Neutrophil (primary cell): ENCODE data around the gene CLIP4.

Experiments
- H3K27ac ChIP-seq: fragments of 200-600 bp; sonication (generic); 2 replicates; pipeline ENCODE4 v1.5.1; 2016; ENCODE audit warnings: mild to moderate bottlenecking, moderate library complexity
- H3K27me3 ChIP-seq: fragments of 200-600 bp; sonication (generic); 2 replicates; pipeline ENCODE4 v1.6.0; 2016; ENCODE audit warnings: mild to moderate bottlenecking
- H3K36me3 ChIP-seq: fragments of 200-600 bp; sonication (generic); 2 replicates; pipeline ENCODE4 v1.5.1; 2017
- H3K4me1 ChIP-seq, 2 experiments: fragments of 200-600 bp in 1 of 2; sonication (generic) in 1 of 2; 1 replicate in 1 of 2; 2 replicates in 1 of 2; pipeline versions ENCODE4 v1.5.1 to v1.6.1; 2013 to 2016; ENCODE audit warnings: low read depth in 1 of 2, low read length in 1 of 2, mild to moderate bottlenecking in 1 of 2, moderate library complexity in 1 of 2; ENCODE audit not compliant: control insufficient read depth in 1 of 2, insufficient read depth in 1 of 2
- H3K4me3 ChIP-seq, 2 experiments: fragments of 200-600 bp in 1 of 2; sonication (generic) in 1 of 2; 1 replicate in 1 of 2; 2 replicates in 1 of 2; pipeline ENCODE4 v1.5.1; 2013 to 2016; ENCODE audit warnings: low read depth in 1 of 2, low read length in 1 of 2, mild to moderate bottlenecking in 1 of 2, moderate library complexity in 1 of 2
- H3K9me3 ChIP-seq: fragments of 200-600 bp; sonication (generic); 2 replicates; pipeline ENCODE4 v1.5.1; 2016
- CTCF ChIP-seq: fragments of 200-600 bp; sonication (generic); IDR thresholded peaks from 2 replicates; pipeline ENCODE4 v1.5.1; 2016; ENCODE audit warnings: antibody characterized with exemption

The CLIP4 gene

GRCh38 chr2:29162204-29162928, 47.2 kb downstream of the CLIP4 start:
- TF ChIP-seq CTCF, result no peak
- Histone ChIP-seq H3K27ac (no peak overlapping the region), H3K36me3 (no peaks in the 10 kb centered on the region)

DNA sequence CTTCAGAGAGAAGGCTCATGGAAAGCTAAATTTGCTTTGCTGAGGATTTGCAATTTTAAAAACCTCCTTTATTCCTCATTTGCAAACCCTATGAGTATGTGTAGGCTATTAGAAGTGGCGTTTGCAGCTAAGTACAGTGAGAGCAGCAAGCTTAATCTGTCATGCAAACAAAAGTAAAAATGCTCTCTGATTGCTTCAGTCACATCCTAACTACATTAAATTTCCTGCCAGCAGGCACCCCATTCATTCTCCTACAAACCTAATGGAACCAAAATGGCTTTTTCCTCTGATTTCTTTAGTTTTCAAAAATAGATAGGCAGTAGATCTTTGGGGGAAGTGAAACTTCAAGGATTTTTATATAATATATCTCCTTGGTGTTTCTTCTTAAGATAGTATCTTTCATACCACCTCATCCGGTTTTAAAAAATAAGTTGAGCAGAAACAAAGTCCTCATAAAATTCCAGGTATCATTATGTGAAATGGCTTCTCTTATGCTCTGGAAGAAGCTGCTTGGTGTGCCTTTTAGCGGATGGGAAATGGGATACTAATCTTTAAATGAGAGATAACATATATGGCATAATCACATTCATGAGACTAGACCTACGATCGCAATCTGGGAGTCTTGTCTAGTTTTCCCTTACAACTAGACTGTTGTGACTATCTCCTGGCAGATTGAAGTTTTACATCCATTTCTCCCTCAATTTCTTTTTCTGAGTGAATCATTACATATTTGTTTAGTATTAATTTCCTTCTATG, 49.1 kb downstream of the CLIP4 start:
- TF ChIP-seq CTCF, result no peak
- Histone ChIP-seq H3K27me3 (no peaks in the 10 kb centered on the region), H3K4me3 (no peak overlapping the region), H3K27ac (no peak overlapping the region), H3K9me3 (no peaks in the 10 kb centered on the region), H3K4me1 (no peaks in the 10 kb centered on the region), H3K36me3 (no peaks in the 10 kb centered on the region)

More at GRCh38 chr2:29162204-29162928, 47.2 kb downstream of the CLIP4 start:
- Histone ChIP-seq H3K4me1 (no peaks in the 10 kb centered on the region), H3K27me3 (no peaks in the 10 kb centered on the region), H3K9me3 (no peaks in the 10 kb centered on the region), H3K4me3 (no peak overlapping the region)

GRCh38 chr2:29165362-29166241, 50.4 kb downstream of the CLIP4 start:
- no peak for TF ChIP-seq CTCF
- H3K27ac ChIP-seq, result no peak overlapping the region
- H3K36me3 ChIP-seq, result no peaks in the 10 kb centered on the region
- no peak overlapping the region for H3K4me3 ChIP-seq
- no peaks in the 10 kb centered on the region for H3K9me3 ChIP-seq
- H3K27me3 ChIP-seq, result no peaks in the 10 kb centered on the region
- no peaks in the 10 kb centered on the region for H3K4me1 ChIP-seq

DNA sequence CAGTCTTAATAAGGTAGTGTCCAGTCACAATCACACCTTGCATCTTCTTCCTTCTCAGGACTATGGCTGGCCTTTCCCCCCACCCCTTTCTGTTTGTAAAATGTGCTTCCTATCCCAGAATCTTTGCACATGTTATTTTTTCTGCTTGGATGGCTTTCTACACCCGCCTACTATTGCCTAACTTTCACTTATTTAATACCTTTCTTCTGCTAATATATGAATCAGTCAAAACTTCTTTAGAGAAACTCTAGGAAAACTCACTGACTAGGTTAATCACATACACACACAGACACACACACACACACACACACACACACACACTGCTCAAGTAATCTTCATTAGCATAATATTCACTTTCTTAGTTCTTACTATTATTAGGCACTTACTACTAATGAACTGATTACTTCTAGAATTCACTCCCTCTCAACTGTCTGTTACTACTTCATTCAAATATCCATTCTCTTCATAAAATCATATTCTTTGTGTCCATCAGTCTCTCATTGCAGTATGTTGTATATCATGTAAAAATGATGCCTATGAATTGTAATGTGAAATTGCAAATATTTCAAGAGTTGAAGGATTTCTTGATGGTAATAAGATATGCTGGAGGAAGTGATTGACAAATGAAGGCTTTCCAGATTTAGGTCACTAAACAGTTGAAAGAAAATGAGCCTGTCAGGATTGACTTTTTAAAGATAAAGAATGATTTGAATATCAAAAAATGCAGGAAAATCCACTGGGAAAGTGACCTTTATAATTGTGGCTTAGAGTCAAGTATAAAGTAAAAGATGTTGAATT, 51.2 kb downstream of the CLIP4 start:
- H3K4me1 ChIP-seq, result no peaks in the 10 kb centered on the region
- H3K27me3 ChIP-seq, result no peaks in the 10 kb centered on the region
- no peaks in the 10 kb centered on the region for H3K36me3 ChIP-seq
- no peaks in the 10 kb centered on the region for H3K9me3 ChIP-seq
- no peak overlapping the region for H3K27ac ChIP-seq
- no peak for TF ChIP-seq CTCF
- H3K4me3 ChIP-seq, result no peak overlapping the region

DNA sequence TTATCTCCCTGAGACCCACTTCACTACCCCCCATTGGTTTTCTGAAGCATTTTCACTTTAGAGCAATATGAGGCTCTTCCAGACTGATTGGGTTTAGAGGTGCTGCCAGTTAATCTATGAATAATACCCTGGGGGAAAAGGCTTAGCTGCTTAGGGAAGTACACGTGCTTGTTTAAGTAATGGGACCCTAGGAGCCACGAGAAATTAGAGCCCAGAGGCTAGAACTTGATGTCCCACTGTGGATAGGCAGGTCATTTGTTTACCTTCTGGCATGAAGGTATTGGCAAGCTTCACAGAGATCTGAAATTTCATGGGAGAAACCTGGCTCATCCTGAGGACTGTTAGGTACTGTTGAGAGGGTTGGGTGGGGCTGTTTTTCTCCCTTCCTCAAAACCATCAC, 59.7 kb downstream of the CLIP4 start:
- H3K4me3 ChIP-seq, result no peak overlapping the region
- TF ChIP-seq CTCF, result no peak
- no peaks in the 10 kb centered on the region for H3K27me3 ChIP-seq
- H3K4me1 ChIP-seq, result no peaks in the 10 kb centered on the region
- no peak overlapping the region for H3K27ac ChIP-seq
- H3K36me3 ChIP-seq, result no peaks in the 10 kb centered on the region
- no peaks in the 10 kb centered on the region for H3K9me3 ChIP-seq
